ENCODE measurements around the gene TNFAIP2.

GRCh38 chr14:103101257-103101962, 21.9 kb upstream of the TNFAIP2 start:
- no peak for TF ChIP-seq CTCF (IDR thresholded peaks at IDR 0.05)
- no peak for TF ChIP-seq EZH2 (IDR thresholded peaks at IDR 0.05)

Measured in neural progenitor cell (in vitro differentiated cells).